Head of caudate nucleus (tissue), 42 donors: ENCODE data around the gene MT4.

Experiments
- DNase-seq, 42 donors: peaks; one replicate each; pipeline versions ENCODE4 v3.0.0 to v3.0.0-alpha.2; 2020 to 2021; ENCODE audit warnings: mixed read lengths in 7 of 42
- intact Hi-C: fragments of 100-400 bp; cut with DNase I; formaldehyde crosslinking; loops from one replicate; pipeline ENCODE4 v1.15.0; 2022

MT4 gene

DNA sequence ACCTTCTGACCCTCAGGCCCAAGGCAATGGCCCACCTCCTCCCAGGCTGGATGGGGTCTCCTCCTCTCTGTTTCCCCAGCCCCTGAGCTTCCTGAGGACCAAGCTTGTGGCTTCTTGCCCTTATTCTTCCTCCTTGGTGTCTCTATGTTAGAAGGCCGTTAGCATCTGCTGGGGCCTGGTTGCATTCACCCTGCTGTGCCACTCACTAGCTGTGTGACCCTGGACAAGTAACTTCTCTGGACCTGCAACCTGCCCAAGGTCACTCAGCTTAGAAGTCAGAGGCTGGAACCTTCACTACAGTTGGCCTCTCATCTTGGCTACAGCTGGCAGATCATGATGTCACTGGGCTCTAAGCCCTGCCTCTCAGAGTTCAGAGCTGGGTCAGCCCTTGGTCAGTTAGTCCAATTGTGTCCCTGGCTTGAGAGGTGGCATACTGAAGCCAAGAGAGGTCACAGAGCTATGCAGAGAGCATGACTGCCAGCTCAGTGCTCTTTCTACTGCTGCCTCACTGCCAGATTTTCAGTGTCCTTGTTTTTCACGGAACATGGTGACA lies 46.5 kb downstream of the MT4 start:
- intact Hi-C loops: no loop called here
- peak in 13 of 42 donors; percentile 34 to 73 (median 49) for DNase-seq

DNA sequence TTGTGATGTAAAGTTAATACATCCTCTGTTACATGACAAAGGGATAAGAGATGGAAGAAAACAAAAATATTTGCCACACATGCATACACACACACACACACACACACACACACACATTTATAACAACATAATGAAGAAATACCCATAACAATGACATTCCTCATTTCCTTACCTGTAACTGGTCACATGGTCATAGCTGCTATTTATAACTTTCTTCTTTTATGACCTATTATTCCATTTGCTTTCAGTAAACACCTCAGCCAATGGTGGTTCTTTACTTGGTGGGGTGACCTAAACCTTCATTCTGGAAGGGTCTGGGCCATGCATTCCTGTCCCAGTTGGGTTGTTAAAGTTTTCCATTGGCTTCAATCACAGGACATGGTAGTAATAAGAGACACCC lies 48.8 kb downstream of the MT4 start:
- intact Hi-C loops: no loop called here
- DNase-seq: no peak

DNA sequence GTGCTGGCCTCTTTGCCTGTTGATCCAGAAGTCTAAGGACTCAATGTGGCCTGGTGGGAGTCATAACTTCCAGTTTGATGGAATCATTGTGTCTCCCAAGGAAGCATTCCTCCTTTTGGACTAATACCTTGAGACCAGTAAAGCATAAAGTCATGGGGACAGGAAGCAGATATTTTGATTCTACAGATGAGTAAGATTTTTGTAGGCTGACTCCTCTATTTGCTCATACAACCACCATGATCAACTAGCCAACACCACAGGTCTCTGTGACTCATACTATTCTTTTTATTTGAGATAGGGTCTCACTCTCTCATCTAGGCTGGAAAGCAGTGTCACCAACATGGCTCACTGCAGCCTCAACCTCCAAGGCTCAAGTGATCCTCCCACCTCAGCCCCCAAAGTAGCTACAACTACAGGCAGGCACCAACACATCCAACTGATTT lies 49.7 kb downstream of the MT4 start:
- intact Hi-C loops: no loop called here
- DNase-seq: no peak

DNA sequence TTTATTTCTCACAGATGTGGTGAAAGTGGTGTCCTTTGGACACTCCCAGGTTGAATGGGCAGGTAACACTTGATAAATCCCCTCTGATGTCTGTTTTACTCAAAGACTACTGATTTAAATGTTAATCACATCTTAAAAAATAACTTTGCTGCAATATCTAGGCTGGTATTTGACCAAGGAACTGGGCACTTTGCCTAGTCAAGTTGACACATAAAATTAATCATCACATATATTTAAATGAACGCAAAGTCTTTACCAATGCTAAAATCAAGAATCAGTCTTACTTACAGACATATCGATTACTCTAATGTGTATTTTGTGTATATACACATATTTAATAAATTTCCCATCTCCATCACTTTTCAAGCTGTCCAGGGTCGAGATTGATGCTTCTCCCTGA lies 50.5 kb downstream of the MT4 start:
- no peak for DNase-seq
- intact Hi-C loops: no loop called here

DNA sequence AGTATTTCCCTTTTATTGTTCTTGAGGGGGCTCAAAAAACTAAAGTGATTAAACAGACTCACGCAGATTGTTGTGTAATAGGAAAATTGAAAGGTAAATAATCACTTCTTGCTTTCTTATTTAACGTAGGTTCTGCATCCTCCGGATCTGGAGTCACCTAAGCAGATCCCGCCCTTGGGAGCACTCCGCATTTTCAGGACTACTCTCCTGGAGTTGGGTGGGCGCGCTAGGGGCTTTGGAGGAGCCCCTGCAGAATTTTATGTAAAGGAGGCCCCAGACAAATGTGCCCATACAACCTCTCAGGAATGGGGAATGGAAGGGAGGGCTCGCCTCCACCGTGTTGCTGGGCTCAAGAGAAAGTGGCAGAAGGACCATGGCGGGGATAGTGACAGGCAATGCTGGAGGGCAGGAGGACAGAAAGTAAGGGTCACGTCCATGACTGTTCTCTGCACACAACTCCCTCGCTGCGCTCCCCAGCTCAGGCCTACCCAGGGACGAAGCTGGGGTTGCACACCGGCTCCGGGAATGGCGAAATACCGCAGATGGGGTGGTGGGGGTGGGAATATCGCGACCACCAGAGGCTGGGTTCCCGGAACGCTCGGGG lies 51.8 kb downstream of the MT4 start:
- intact Hi-C loops: no loop called here
- DNase-seq: no peak

DNA sequence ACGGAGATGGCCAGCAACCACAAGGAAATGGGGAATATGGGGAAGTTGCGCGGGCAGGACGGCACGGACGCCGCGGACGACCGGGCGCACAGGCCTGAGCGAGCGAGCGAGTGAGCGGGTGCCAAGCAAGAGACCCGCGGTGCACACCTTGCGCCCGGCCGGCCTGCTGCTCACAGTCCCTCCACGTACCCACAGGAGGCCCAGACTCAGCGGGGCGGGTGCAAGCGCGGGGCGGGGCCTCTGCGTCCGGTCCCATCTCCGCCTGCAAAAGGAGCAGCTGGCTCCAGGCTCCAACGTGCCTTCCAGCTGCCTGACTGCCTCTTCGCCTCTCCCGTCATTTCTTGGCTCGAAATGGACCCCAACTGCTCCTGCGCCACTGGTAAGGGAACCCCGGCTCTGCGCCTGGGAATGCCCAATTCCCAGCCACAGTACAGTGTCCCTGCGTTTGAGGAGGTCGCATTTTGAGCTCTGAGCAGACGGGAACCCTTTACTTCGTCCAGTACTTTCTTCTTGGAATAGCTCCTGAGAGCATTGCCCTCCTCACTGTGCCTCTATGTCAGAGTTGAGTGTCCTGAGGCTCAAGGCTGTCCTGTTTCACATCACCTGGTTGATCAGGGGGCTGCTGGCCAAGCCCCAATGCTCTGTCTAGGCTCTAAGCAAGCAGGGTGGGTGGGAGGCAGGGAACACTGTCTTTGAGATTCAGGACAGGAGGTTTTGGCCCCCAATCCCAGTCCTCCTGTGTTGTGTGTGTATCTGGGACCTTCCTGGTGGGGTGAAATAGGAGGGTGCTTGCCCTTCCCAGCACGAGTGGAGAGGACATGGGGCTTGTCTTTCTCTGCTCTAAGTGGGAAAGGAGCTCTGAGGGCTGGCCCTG lies 52.6 kb downstream of the MT4 start:
- DNase-seq: peak in 39 of 42 donors; percentile 40 to 84 (median 65)
- intact Hi-C loops: no loop called here

DNA sequence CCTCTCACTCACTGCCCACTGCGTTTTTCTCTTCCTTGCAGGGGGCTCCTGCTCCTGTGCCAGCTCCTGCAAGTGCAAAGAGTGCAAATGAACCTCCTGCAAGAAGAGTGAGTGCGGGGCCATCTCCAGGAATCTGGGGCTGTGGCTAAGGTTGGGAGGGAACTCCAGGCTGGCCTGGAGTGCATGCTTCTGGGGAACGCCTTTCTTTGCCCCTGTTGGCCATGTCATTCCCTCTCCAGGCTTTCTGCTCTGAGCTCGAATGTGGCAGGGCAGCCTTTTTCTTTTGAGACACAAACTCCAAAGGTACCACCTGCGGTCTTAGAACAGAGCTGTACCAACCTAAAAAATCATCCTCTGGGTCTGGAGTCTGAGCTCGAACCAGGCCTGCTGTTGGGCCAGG lies 53.3 kb downstream of the MT4 start:
- intact Hi-C loops: no loop called here

More for the DNA sequence above, 53.3 kb downstream of the MT4 start:
- no peak for DNase-seq
